ENCODE data around the gene SEC24C.
A peak's percentile ranks its signal among the peaks of the same experiment; 100 is the strongest.

SEC24C gene

GRCh38 chr10:73769396-73769795 lies 25.2 kb downstream of the SEC24C start:
- TF ChIP-seq, protein P1, sequence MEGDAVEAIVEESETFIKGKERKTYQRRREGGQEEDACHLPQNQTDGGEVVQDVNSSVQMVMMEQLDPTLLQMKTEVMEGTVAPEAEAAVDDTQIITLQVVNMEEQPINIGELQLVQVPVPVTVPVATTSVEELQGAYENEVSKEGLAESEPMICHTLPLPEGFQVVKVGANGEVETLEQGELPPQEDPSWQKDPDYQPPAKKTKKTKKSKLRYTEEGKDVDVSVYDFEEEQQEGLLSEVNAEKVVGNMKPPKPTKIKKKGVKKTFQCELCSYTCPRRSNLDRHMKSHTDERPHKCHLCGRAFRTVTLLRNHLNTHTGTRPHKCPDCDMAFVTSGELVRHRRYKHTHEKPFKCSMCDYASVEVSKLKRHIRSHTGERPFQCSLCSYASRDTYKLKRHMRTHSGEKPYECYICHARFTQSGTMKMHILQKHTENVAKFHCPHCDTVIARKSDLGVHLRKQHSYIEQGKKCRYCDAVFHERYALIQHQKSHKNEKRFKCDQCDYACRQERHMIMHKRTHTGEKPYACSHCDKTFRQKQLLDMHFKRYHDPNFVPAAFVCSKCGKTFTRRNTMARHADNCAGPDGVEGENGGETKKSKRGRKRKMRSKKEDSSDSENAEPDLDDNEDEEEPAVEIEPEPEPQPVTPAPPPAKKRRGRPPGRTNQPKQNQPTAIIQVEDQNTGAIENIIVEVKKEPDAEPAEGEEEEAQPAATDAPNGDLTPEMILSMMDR (IDR thresholded peaks at IDR 0.05; ENCODE audit: extremely low read depth, insufficient read depth, missing control alignments) = no peak
- DNase-seq (ENCODE audit: low spot score) = no peak
- in situ Hi-C loops (cut with MboI; ENCODE audit: low pct_unique_long_range_greater_than_20kb, low sequenced_read_pairs, unreplicated experiment) = no loop called here

DNA sequence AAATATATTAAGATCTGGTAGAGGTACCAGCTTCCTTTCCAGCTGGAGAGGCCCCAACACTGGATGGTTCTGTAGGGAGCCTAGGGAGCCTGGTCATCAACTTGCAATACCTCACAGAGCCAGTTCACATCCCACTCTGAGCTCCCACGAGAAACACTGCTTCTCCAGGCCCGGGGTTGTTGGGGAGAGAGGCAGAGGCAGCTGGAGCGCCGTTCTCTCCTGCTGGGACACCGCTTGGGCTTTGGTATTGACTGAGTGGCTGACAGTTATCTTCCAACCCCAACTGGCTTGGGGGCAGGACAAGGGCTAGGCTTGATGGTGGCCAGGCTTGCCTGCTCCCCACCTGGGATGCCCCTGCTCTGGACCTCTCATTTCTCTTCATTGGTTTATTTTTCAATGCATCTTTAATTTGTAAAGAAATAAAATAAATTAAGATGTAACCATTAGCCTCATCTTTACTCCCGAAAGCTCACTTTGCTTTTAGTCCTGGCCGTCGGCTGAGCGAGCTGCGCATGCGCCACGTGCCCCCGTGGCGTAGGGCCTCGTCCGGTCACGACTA lies 27.6 kb downstream of the SEC24C start:
- TF ChIP-seq, protein P1 (IDR thresholded peaks at IDR 0.05; ENCODE audit: extremely low read depth, insufficient read depth, missing control alignments) = no peak
- DNase-seq (ENCODE audit: low spot score) = no peak
- in situ Hi-C loops (cut with MboI; ENCODE audit: low pct_unique_long_range_greater_than_20kb, low sequenced_read_pairs, unreplicated experiment) = no loop called here

DNA sequence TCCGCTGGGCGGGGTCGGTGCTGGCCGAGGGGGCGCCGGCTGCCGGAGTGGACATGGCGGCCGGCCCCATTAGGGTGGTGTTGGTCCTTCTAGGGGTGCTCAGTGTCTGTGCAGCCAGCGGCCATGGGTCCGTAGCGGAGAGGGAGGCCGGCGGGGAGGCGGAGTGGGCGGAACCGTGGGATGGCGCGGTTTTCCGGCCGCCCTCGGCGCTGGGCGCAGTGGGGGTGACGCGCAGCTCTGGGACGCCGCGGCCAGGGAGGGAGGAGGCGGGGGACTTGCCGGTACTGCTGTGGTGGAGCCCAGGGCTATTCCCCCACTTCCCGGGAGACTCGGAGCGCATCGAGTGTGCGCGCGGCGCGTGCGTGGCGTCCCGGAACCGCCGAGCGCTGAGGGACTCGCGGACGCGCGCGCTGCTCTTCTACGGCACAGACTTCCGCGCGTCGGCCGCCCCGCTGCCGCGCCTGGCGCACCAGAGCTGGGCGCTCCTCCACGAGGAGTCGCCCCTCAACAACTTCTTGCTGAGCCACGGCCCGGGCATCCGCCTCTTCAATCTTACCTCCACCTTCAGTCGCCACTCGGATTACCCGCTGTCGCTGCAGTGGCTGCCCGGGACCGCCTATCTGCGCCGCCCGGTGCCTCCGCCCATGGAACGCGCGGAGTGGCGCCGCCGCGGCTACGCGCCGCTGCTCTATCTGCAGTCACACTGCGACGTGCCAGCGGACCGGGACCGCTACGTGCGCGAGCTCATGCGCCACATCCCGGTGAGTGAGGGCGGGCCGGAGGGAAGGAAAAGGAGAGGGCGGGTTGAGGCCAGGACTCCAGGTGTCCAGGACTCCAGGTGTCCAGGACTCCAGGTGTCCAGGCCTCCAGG lies 28.3 kb downstream of the SEC24C start:
- in situ Hi-C loops (cut with MboI; ENCODE audit: low pct_unique_long_range_greater_than_20kb, low sequenced_read_pairs, unreplicated experiment) = no loop called here
- DNase-seq (ENCODE audit: low spot score) = peak; percentile 89
- TF ChIP-seq, protein P1 (IDR thresholded peaks at IDR 0.05; ENCODE audit: extremely low read depth, insufficient read depth, missing control alignments) = peak; percentile 19

DNA sequence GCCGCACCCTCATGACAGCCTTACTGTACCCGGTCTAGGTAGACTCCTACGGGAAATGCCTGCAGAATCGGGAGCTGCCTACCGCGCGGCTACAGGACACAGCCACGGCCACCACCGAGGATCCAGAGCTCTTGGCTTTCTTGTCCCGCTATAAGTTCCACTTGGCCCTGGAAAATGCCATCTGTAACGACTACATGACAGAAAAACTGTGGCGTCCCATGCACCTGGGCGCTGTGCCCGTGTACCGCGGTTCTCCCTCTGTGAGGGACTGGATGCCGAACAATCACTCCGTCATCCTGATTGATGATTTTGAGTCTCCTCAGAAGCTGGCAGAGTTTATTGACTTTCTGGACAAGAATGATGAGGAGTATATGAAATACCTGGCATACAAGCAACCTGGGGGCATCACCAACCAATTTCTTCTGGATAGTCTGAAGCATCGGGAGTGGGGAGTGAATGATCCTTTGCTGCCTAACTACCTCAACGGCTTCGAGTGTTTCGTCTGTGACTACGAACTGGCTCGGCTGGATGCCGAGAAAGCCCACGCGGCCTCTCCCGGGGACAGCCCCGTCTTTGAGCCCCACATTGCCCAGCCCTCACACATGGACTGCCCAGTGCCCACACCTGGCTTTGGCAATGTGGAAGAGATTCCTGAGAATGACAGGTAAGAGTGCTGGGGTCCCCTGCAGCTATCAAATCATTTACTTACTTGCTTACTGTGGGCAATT lies 29.1 kb downstream of the SEC24C start:
- DNase-seq (ENCODE audit: low spot score) = no peak
- in situ Hi-C loops (cut with MboI; ENCODE audit: low pct_unique_long_range_greater_than_20kb, low sequenced_read_pairs, unreplicated experiment) = no loop called here
- TF ChIP-seq, protein P1 (IDR thresholded peaks at IDR 0.05; ENCODE audit: extremely low read depth, insufficient read depth, missing control alignments) = no peak

DNA sequence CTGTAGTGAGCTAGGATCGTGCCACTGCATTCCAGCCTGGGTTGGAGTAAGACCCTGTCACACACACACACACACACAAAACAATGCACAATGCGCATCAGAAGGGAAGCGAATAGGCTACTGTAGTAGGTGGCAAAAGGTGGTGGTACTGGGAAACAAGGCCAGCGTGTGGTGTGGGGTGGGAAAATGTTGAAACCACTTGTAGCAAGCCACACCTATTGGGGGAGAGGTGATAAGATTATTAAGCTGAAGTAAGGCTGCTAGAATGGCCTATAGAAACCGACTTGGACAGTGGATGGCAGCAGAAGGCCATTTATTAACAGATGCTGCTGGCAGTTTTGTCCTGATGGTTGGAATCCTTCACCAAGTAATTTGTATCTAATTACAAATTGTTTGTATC lies 30.5 kb downstream of the SEC24C start:
- in situ Hi-C loops (cut with MboI; ENCODE audit: low pct_unique_long_range_greater_than_20kb, low sequenced_read_pairs, unreplicated experiment) = no loop called here
- TF ChIP-seq, protein P1 (IDR thresholded peaks at IDR 0.05; ENCODE audit: extremely low read depth, insufficient read depth, missing control alignments) = peak; percentile 35
- DNase-seq (ENCODE audit: low spot score) = no peak

- in situ Hi-C loops (cut with MboI; ENCODE audit: low pct_unique_long_range_greater_than_20kb, low sequenced_read_pairs, unreplicated experiment) = no loop called here
- TF ChIP-seq, protein P1 (IDR thresholded peaks at IDR 0.05; ENCODE audit: extremely low read depth, insufficient read depth, missing control alignments) = no peak
- DNase-seq (ENCODE audit: low spot score) = no peak
Observed at GRCh38 chr10:73779018-73779417, 34.8 kb downstream of the SEC24C start.

Data from GM13977 (cell line).